Endometrium (tissue), 2 donors: ENCODE results near the gene CYP2S1.
"Not testable (repeated sequence)": the region's sequence is repeated elsewhere in the genome, so short reads cannot be mapped to it uniquely, and the experiment has no call there.

Experiments
- FAIRE-seq: peaks from 2 replicates; lab custom pipeline; 2012; peaks lifted over from hg19 to GRCh38; lab: Jason Lieb, UNC
- donor health status: control.
- donor health status: control.

Gene CYP2S1

GRCh38 chr19:41226053-41226873, 33.2 kb downstream of the CYP2S1 start:
- no peak for FAIRE-seq

- no peak for FAIRE-seq
These were observed 33.9 kb downstream of the CYP2S1 start for GRCh38 chr19:41226874-41227390.

DNA sequence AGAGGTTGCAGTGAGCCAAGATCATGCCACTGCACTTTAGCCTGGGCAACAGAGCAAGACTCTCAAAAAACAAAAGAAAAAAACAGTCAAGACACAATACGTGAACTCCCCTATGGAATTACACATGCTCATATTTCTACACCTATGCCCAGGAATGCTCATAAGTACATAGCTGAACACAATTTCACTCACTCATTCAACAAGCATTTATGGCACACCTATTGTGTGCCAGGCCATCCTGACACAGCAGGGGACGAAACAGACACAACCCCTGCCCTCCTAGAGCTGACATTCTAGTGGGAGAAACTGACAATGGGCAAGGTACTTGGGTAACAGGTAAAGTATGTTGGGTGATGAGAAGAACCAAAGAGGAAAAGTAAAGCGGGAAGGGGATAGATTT, 35.5 kb downstream of the CYP2S1 start:
- FAIRE-seq = no peak

DNA sequence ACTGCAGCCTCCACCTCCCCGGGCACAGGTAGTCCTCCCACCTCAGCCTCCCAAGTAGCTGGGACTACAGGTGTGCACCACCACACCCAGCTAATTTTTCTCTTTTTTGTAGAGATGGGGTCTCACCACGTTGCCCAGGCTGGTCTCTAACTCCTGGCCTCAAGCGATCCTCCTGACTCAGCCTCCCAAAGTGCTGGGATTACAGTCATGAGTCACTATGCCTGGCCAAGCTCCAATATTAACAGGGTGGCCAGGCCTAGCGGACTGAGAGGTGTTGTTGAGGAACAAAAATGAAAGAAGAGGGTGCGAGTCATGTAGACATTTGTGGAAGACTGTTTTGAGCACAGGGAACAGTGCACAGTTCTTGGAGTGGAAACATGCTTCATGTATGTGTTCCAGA, 36.3 kb downstream of the CYP2S1 start:
- not testable (repeated sequence) for FAIRE-seq

DNA sequence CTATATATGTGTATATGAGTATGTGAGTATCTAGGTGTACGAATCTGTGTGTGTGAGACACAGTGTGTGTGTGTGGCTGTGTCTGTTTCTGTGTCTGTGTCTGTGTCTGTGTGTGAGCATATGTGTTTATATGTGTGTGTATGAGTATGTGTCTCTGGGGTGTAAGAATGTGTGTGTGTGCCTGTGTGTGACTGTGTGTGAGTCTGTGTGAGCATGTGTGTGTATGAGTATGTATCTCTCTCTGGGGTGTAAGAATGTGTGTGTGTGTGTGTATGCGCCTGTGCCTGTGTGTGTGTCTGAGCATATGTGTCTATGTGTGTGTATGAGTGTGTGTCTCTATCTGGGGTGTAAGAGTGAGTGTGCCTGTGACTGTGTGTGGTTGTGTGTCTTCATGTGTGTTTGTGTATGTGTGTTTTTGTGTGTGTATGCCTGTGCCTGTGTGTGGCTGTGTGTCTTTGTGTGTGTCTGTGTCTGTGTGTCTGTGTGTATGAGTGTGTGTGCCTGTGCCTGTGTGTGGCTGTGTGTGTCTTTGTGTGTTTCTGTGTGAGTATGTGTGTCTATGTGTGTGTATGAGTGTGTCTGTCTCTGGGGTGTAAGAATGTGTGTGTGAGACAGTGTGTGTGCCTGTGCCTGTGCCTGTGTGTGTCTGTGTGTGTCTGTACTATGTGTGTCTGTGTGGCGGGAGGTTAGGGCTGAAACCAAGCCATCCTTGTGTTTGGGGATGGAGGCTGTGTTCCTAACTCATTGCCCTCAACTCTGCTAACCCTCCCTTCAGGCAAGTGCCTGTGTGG, 37.2 kb downstream of the CYP2S1 start:
- FAIRE-seq = no peak

DNA sequence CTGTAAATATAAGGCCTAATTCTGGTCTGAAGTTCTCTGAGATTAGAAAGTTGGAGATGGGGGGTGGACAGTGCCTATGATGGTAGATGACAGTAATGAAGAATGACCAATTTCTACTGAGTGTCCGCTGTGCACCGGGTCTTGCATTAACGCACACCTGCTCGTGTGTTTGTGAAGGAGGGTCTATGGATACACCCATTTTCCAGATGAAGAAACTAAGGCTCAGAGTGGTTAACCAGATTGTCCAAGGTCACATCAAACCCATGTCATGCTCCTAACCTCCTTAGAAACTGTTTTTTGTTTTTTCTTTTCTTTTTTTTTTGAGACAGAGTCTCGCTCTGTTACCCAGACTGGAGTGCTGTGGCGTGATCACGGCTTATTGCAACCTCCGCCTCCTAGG, 39.7 kb downstream of the CYP2S1 start:
- no peak for FAIRE-seq

DNA sequence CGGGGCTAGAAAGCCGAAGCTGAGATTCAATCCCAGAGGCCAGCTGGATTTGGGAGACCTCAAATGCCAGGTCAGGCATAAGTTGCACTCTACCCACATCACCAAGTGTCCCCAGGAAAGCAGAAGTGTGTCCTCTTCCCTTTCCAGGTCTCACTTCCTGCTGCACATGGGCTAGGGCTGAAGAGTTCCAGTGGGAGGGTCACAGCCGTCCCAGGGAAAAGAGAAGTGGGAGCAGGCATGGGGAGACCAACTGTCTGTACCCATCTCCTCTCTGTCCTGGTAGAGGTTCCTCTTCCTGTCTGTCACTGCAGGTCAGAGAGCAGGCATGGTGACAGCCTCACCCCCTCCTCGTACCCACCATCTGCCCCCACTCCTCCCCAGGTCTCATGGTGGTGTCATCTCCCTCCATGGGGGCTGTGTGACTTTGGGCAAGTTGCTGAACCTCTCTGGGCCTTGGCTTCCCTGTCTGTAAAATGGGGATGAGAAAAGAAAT, 40.8 kb downstream of the CYP2S1 start:
- FAIRE-seq = no peak

- no peak for FAIRE-seq
These were observed 41.6 kb downstream of the CYP2S1 start for GRCh38 chr19:41234512-41235168.

DNA sequence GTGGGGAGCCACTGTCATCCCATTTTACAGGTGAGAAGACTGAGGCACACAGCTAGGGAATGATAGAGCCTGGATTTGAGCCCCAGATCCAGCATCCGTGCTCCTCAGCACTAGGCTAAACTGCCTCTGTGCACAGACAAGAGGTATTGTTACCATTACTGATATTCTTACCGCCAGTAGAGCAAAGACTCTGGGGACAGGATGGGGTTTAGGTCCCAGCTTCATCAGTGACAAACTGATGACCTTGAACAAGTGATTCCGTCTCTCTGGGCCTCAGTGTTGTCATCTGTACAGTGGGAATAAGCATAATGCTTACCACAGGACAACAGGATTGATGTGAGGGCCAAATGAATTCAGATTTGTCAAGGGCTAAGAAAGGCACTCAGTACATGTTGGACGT, 42.5 kb downstream of the CYP2S1 start:
- FAIRE-seq = no peak

- FAIRE-seq = no peak
These were observed 45.2 kb downstream of the CYP2S1 start for GRCh38 chr19:41238244-41238643.

GRCh38 chr19:41239363-41239762, 46.3 kb downstream of the CYP2S1 start:
- no peak for FAIRE-seq

- FAIRE-seq = no peak
These were observed 47.0 kb downstream of the CYP2S1 start for GRCh38 chr19:41239961-41240574.

GRCh38 chr19:41241859-41242258, 48.8 kb downstream of the CYP2S1 start:
- no peak for FAIRE-seq

DNA sequence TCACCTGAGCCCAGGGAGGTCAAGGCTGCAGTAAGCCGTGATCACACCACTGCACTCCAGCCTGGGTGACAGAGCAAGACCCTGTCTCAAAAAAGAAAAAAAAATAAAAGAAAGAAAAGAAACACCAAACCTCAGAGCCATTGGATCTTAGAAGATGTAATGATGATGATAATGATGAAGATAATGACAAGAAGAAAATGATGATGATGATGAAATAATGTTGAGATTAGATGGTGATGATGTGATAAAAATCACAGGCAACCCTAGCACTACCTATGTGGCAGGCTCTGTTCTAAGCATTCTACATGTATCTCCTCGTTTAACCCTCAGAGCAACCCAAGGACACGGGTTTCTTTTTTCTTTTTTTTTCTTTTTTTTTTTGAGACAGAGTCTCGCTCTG, 51.1 kb downstream of the CYP2S1 start:
- FAIRE-seq = no peak

DNA sequence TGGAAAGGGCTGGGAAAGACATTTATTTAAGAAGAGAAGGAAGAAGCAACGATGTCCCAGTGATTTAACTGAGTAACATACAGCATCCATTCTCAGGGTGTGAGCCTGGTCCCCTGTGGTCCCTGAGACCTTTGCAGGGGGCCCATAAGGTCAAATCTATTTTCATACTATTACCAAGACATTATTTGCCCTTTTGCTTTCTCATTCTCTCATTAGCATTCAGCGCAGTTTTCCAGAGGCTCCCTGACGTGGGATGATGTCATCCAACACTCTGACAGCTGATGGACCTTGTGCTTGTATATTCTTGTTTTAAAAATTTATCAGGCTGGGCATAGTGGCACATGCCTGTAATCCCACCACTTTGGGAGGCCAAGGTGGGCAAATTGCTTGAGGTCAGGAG, 52.8 kb downstream of the CYP2S1 start:
- no peak for FAIRE-seq

DNA sequence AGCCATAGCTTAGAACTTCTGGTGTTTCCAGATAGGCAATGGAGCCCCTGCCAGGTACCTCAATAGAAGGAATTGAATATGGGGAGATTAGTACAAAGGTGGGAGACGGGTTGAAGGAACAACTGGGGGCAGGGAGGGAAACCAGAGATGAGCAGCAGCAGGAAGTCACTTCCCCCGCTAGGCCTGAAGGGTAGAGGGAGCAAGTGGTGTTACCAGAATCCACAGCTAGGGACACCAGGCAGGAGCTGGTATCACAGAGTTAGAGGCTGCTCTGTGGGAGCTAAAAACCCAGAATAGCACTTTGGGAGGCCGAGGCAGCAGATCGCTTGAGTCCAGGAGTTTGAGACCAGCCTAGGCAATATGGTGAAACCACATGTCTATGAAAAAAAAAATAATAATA, 55.9 kb downstream of the CYP2S1 start:
- no peak for FAIRE-seq

- FAIRE-seq = no peak
These were observed 56.8 kb downstream of the CYP2S1 start for GRCh38 chr19:41249707-41250423.

GRCh38 chr19:41253660-41254059, 60.6 kb downstream of the CYP2S1 start:
- FAIRE-seq = no peak

GRCh38 chr19:41255171-41255570, 62.2 kb downstream of the CYP2S1 start:
- no peak for FAIRE-seq
